OCI-LY1 (cell line): ENCODE results near the gene KCNIP4.

Source experiments
- H2AFZ ChIP-seq: fragments of 200-600 bp; sonication (generic), shearing (Covaris generic); 2 replicates; pipeline ENCODE4 v1.6.0; 2014; ENCODE audit warnings: antibody characterized with exemption, mild to moderate bottlenecking, low read length
- H3F3A ChIP-seq: fragments of 200-600 bp; sonication (generic), shearing (Covaris generic); 2 replicates; pipeline ENCODE4 v1.6.0; 2014; ENCODE audit warnings: mild to moderate bottlenecking, antibody characterized with exemption, low read length, moderate library complexity; ENCODE audit not compliant: insufficient read depth
- H3K27ac ChIP-seq: fragments of 200-600 bp; sonication (generic); 2 replicates; pipeline ENCODE4 v1.5.1; 2014; ENCODE audit warnings: low read length, mixed run types, mild to moderate bottlenecking, low read depth; ENCODE audit not compliant: poor library complexity, severe bottlenecking
- H3K27me3 ChIP-seq: fragments of 200-600 bp; sonication (generic); 2 replicates; pipeline ENCODE4 v1.6.0; 2014; ENCODE audit warnings: antibody characterized with exemption, mild to moderate bottlenecking, low read length, moderate library complexity; ENCODE audit not compliant: insufficient read depth
- H3K36me3 ChIP-seq: fragments of 200-600 bp; sonication (generic); 2 replicates; pipeline ENCODE4 v1.6.1; 2014; ENCODE audit warnings: mild to moderate bottlenecking, antibody characterized with exemption, low read length, moderate library complexity, mixed read lengths; ENCODE audit not compliant: insufficient read depth
- H3K4me1 ChIP-seq: fragments of 200-600 bp; sonication (generic); 2 replicates; pipeline ENCODE4 v1.5.1; 2014; ENCODE audit warnings: mild to moderate bottlenecking, low read length, moderate library complexity; ENCODE audit not compliant: insufficient read depth, severe bottlenecking
- H3K4me2 ChIP-seq: fragments of 200-600 bp; sonication (generic), shearing (Covaris generic); 2 replicates; pipeline ENCODE4 v1.6.1; 2014; ENCODE audit warnings: low read length
- H3K4me3 ChIP-seq: fragments of 200-600 bp; sonication (generic); 2 replicates; pipeline ENCODE4 v1.5.1; 2014; ENCODE audit warnings: low read length, low read depth, mild to moderate bottlenecking, mixed read lengths; ENCODE audit not compliant: poor library complexity, severe bottlenecking
- H3K79me2 ChIP-seq: fragments of 200-600 bp; shearing (Covaris generic); 2 replicates; pipeline ENCODE4 v1.6.1; 2016; ENCODE audit warnings: mixed run types, low read length, mixed read lengths; ENCODE audit not compliant: insufficient read depth
- H3K9ac ChIP-seq: fragments of 200-600 bp; sonication (generic), shearing (Covaris generic); 2 replicates; pipeline ENCODE4 v1.6.1; 2014; ENCODE audit warnings: mild to moderate bottlenecking, low read length, mixed read lengths
- H3K9me2 ChIP-seq: fragments of 200-600 bp; sonication (generic), shearing (Covaris generic); 2 replicates; pipeline ENCODE4 v1.6.1; 2014; ENCODE audit warnings: low read depth, mild to moderate bottlenecking, low read length, mixed read lengths
- H3K9me3 ChIP-seq: fragments of 200-600 bp; shearing (Covaris generic); 2 replicates; pipeline ENCODE4 v1.6.1; 2014; ENCODE audit warnings: low read length, mixed read lengths
- H4K20me1 ChIP-seq: fragments of 200-600 bp; sonication (generic), shearing (Covaris generic); 2 replicates; pipeline ENCODE4 v1.6.0; 2016; ENCODE audit warnings: mild to moderate bottlenecking, low read length; ENCODE audit not compliant: insufficient read depth
- CTCF ChIP-seq: fragments of 200-600 bp; sonication (generic), shearing (Covaris generic); IDR thresholded peaks from 2 replicates; pipeline ENCODE4 v1.5.1; 2017; ENCODE audit warnings: mild to moderate bottlenecking, antibody characterized with exemption, low read length, moderate library complexity, mixed read lengths
- EZH2 ChIP-seq: fragments of 200-600 bp; sonication (generic), shearing (Covaris generic); IDR thresholded peaks from 2 replicates; pipeline ENCODE4 v1.8.0; 2017; ENCODE audit warnings: borderline replicate concordance, mixed run types, mild to moderate bottlenecking, antibody characterized with exemption, low read length, moderate library complexity, mixed read lengths

The KCNIP4 gene

GRCh38 chr4:21952549-21952948 is 4.0 kb upstream of the KCNIP4 start:
- H3K27me3 ChIP-seq: no peaks in the 10 kb centered on the region
- no peak overlapping the region for H3K9ac ChIP-seq
- no peaks in the 10 kb centered on the region for H3K79me2 ChIP-seq
- no peak overlapping the region for H3K4me2 ChIP-seq
- no peak overlapping the region for H3K27ac ChIP-seq
- H3K4me3 ChIP-seq: no peak overlapping the region
- no peaks in the 10 kb centered on the region for H3F3A ChIP-seq
- TF ChIP-seq EZH2 (no peak), CTCF (no peak)
- no peaks in the 10 kb centered on the region for H4K20me1 ChIP-seq
- H3K4me1 ChIP-seq: no peaks in the 10 kb centered on the region
- H2AFZ ChIP-seq: no peak overlapping the region
- H3K36me3 ChIP-seq: no peaks in the 10 kb centered on the region
- no peaks in the 10 kb centered on the region for H3K9me3 ChIP-seq
- H3K9me2 ChIP-seq: no peaks in the 10 kb centered on the region

- H2AFZ ChIP-seq: no peak overlapping the region
These were observed 493 bp upstream of the KCNIP4 start for GRCh38 chr4:21949073-21949457.

GRCh38 chr4:21947791-21948346 is 703 bp downstream of the KCNIP4 start:
- TF ChIP-seq EZH2 (no peak), CTCF (no peak)

More at GRCh38 chr4:21949073-21949457, 493 bp upstream of the KCNIP4 start:
- H3K9ac ChIP-seq: no peak overlapping the region
- no peaks in the 10 kb centered on the region for H3K9me2 ChIP-seq
- no peaks in the 10 kb centered on the region for H3K36me3 ChIP-seq
- H3K4me2 ChIP-seq: no peak overlapping the region
- H3K27ac ChIP-seq: no peak overlapping the region
- H3K4me3 ChIP-seq: no peak overlapping the region
- no peak for TF ChIP-seq EZH2
- TF ChIP-seq CTCF: no peak
- no peaks in the 10 kb centered on the region for H3F3A ChIP-seq
- no peaks in the 10 kb centered on the region for H3K4me1 ChIP-seq
- H3K79me2 ChIP-seq: no peaks in the 10 kb centered on the region
- H3K9me3 ChIP-seq: no peaks in the 10 kb centered on the region
- H3K27me3 ChIP-seq: no peaks in the 10 kb centered on the region
- H4K20me1 ChIP-seq: no peaks in the 10 kb centered on the region

More at GRCh38 chr4:21947791-21948346, 703 bp downstream of the KCNIP4 start:
- no peak overlapping the region for H3K27ac ChIP-seq
- H4K20me1 ChIP-seq: no peaks in the 10 kb centered on the region
- H3K4me2 ChIP-seq: no peak overlapping the region
- no peak overlapping the region for H3K9ac ChIP-seq
- H3K36me3 ChIP-seq: no peaks in the 10 kb centered on the region
- H3K27me3 ChIP-seq: no peaks in the 10 kb centered on the region
- H3K9me2 ChIP-seq: no peaks in the 10 kb centered on the region
- H3K9me3 ChIP-seq: no peaks in the 10 kb centered on the region
- no peaks in the 10 kb centered on the region for H3F3A ChIP-seq
- H3K4me3 ChIP-seq: no peak overlapping the region
- no peaks in the 10 kb centered on the region for H3K4me1 ChIP-seq
- H3K79me2 ChIP-seq: no peaks in the 10 kb centered on the region
- no peak overlapping the region for H2AFZ ChIP-seq
